Stimulated activated CD4-positive, alpha-beta T cell treated with anti-CD3 and anti-CD28 coated beads, Interleukin-2, amount 100 ng/mL, for 48 hours (primary cell): ENCODE data around the gene TTC3.
"Not testable (repeated sequence)": the region's sequence is repeated elsewhere in the genome, so short reads cannot be mapped to it uniquely, and the experiment has no call there.

ENCODE experiments used
- DNase-seq, 2 donors: peaks; one replicate each; pipeline ENCODE4 v3.0.0-alpha.2; 2020

TTC3 gene

GRCh38 chr21:37199057-37199924 is 126.2 kb downstream of the TTC3 start:
- DNase-seq: no peak

GRCh38 chr21:37200641-37201480 is 127.8 kb downstream of the TTC3 start:
- DNase-seq: no peak

GRCh38 chr21:37202221-37203110 is 129.4 kb downstream of the TTC3 start:
- DNase-seq: no peak

GRCh38 chr21:37204580-37204979 is 131.5 kb downstream of the TTC3 start:
- no peak for DNase-seq

GRCh38 chr21:37206496-37206895 is 133.4 kb downstream of the TTC3 start:
- no peak for DNase-seq

GRCh38 chr21:37207441-37208009 is 134.5 kb downstream of the TTC3 start:
- DNase-seq: no peak

GRCh38 chr21:37208056-37208721 is 135.1 kb downstream of the TTC3 start:
- peak in 1 of 2 donors; percentile 18 for DNase-seq

- DNase-seq: no peak
These were observed 135.7 kb downstream of the TTC3 start for GRCh38 chr21:37208741-37209225.

- DNase-seq: no peak
These were observed 137.1 kb downstream of the TTC3 start for GRCh38 chr21:37210130-37210529.

GRCh38 chr21:37210799-37211198 is 137.7 kb downstream of the TTC3 start:
- no peak for DNase-seq

GRCh38 chr21:37214952-37215351 is 141.9 kb downstream of the TTC3 start:
- no peak for DNase-seq

- DNase-seq: no peak
These were observed 146.8 kb downstream of the TTC3 start for GRCh38 chr21:37219761-37220432.

- DNase-seq: peak in 1 of 2 donors; percentile 17
These were observed 147.5 kb downstream of the TTC3 start for GRCh38 chr21:37220433-37220980.

- DNase-seq: peak; percentile 96
These were observed 148.1 kb downstream of the TTC3 start for GRCh38 chr21:37220981-37221664.

GRCh38 chr21:37222248-37222647 is 149.2 kb downstream of the TTC3 start:
- not testable (repeated sequence) for DNase-seq

GRCh38 chr21:37223804-37224345 is 150.8 kb downstream of the TTC3 start:
- no peak for DNase-seq

- peak in 1 of 2 donors; percentile 37 for DNase-seq
These were observed 152.1 kb downstream of the TTC3 start for GRCh38 chr21:37224861-37225839.
